IMR-90 (cell line): ENCODE data around the gene NXPH1. TPM values are rescaled to one million over a fixed set of nuclear protein-coding genes. Genes with fewer than 3 reads are reported as not detected.

Experiments used
- ATAC-seq: fragments of 200-7000 bp; cut with Tn5 transposase; 2 replicates; pipeline ENCODE4 v1.9.1; 2020; ENCODE audit warnings: low read depth, mild to moderate bottlenecking, moderate library complexity
- BruUV-seq: library from RNA; stranded (reverse); fragments of 400-500 nt; replicated peaks from 2 replicates; lab custom pipeline; 2021; lab: Mats Ljungman, UMichigan
- CTCF ChIA-PET: fragments of 300-600 bp; formaldehyde crosslinking; extraction: SDS; loops from one replicate; lab custom pipeline; 2021; ENCODE audit warnings: antibody characterized with exemption; lab: Yijun Ruan, JAX
- POLR2A ChIA-PET: fragments of 300-600 bp; sonication (Branson Sonifier 250); formaldehyde crosslinking; loops from one replicate; lab custom pipeline; 2022; ENCODE audit warnings: antibody characterized with exemption; ENCODE audit not compliant: unreplicated experiment; lab: Charles Lee
- DNase-seq: peaks from one replicate; pipeline ENCODE4 v3.0.0; 2013
- H2AFZ ChIP-seq: replicated peaks from 2 replicates; pipeline ENCODE3; 2013; ENCODE audit warnings: low read length, mild to moderate bottlenecking; ENCODE audit not compliant: poor library complexity
- H2AK5ac ChIP-seq: 2 replicates; pipeline ENCODE4 v1.6.1; 2013; ENCODE audit warnings: low read depth, low read length, inconsistent platforms
- H2AK9ac ChIP-seq: replicated peaks from 2 replicates; pipeline ENCODE3; 2013; ENCODE audit warnings: mild to moderate bottlenecking, low read depth, low read length, moderate library complexity; ENCODE audit not compliant: poor library complexity
- H2BK120ac ChIP-seq: 2 replicates; pipeline ENCODE4 v1.6.1; 2013; ENCODE audit warnings: low read depth, low read length, inconsistent platforms
- H2BK15ac ChIP-seq: 3 replicates; pipeline ENCODE4 v1.6.1; 2013; ENCODE audit warnings: low read depth, low read length, inconsistent platforms
- H2BK20ac ChIP-seq: 2 replicates; pipeline ENCODE4 v1.6.1; 2013; ENCODE audit warnings: low read depth, mild to moderate bottlenecking, inconsistent platforms, low read length, moderate library complexity
- H2BK5ac ChIP-seq: 2 replicates; pipeline ENCODE4 v1.6.1; 2013; ENCODE audit warnings: mild to moderate bottlenecking, low read depth, low read length, inconsistent platforms; ENCODE audit not compliant: poor library complexity, severe bottlenecking
- H3K14ac ChIP-seq: replicated peaks from 2 replicates; pipeline ENCODE4 v1.6.1; 2013; ENCODE audit warnings: low read depth, low read length, inconsistent platforms
- H3K18ac ChIP-seq: 2 replicates; pipeline ENCODE4 v1.6.1; 2013; ENCODE audit warnings: low read depth, low read length, control low read depth
- H3K23ac ChIP-seq: 2 replicates; pipeline ENCODE4 v1.6.1; 2013; ENCODE audit warnings: low read depth, low read length, inconsistent platforms
- H3K27ac ChIP-seq: 2 replicates; pipeline ENCODE4 v1.5.1; 2013; ENCODE audit warnings: mild to moderate bottlenecking, control low read depth, low read length; ENCODE audit not compliant: insufficient read depth
- H3K27me3 ChIP-seq: 2 replicates; pipeline ENCODE4 v1.6.1; 2013; ENCODE audit warnings: low read length; ENCODE audit not compliant: control insufficient read depth, insufficient read depth
- H3K36me3 ChIP-seq: 2 replicates; pipeline ENCODE4 v1.6.1; 2013; ENCODE audit warnings: low read length, mixed read lengths; ENCODE audit not compliant: control insufficient read depth, insufficient read depth
- H3K4ac ChIP-seq: 2 replicates; pipeline ENCODE4 v1.6.1; 2013; ENCODE audit warnings: low read depth, low read length, inconsistent platforms
- H3K4me1 ChIP-seq: 2 replicates; pipeline ENCODE4 v1.6.1; 2013; ENCODE audit warnings: low read length, mixed read lengths; ENCODE audit not compliant: control insufficient read depth, insufficient read depth
- H3K4me2 ChIP-seq: 2 replicates; pipeline ENCODE4 v1.6.1; 2013; ENCODE audit warnings: low read depth, mild to moderate bottlenecking, control low read depth, low read length, moderate library complexity
- H3K4me3 ChIP-seq: 2 replicates; pipeline ENCODE4 v1.5.1; 2013; ENCODE audit warnings: low read depth, mild to moderate bottlenecking, control low read depth, low read length, moderate library complexity; ENCODE audit not compliant: insufficient read depth
- H3K56ac ChIP-seq: 2 replicates; pipeline ENCODE4 v1.6.1; 2013; ENCODE audit warnings: low read length, inconsistent platforms; ENCODE audit not compliant: insufficient read depth; ENCODE audit errors: extremely low read depth
- H3K79me1 ChIP-seq, 2 experiments: 2 replicates each; pipeline ENCODE4 v1.6.1; 2013; ENCODE audit warnings: low read length in 2 of 2, inconsistent platforms in 1 of 2, low read depth in 1 of 2
- H3K9ac ChIP-seq: 2 replicates; pipeline ENCODE4 v1.6.1; 2013; ENCODE audit warnings: low read depth, low read length, control low read depth
- H3K9me1 ChIP-seq: 2 replicates; pipeline ENCODE4 v1.6.1; 2013; ENCODE audit warnings: low read length, inconsistent platforms; ENCODE audit not compliant: insufficient read depth
- H3K9me3 ChIP-seq: 2 replicates; pipeline ENCODE4 v1.6.1; 2013; ENCODE audit warnings: low read length; ENCODE audit not compliant: control insufficient read depth, insufficient read depth
- H4K20me1 ChIP-seq: 2 replicates; pipeline ENCODE4 v1.6.1; 2013; ENCODE audit warnings: low read length, inconsistent platforms; ENCODE audit not compliant: insufficient read depth
- H4K5ac ChIP-seq: 2 replicates; pipeline ENCODE4 v1.6.1; 2013; ENCODE audit warnings: mild to moderate bottlenecking, low read depth, low read length, control low read depth
- H4K8ac ChIP-seq, 2 experiments: 2 replicates each; pipeline ENCODE4 v1.6.1; 2013; ENCODE audit warnings: low read depth in 2 of 2, low read length in 2 of 2, control low read depth in 1 of 2, inconsistent platforms in 1 of 2
- H4K91ac ChIP-seq: 2 replicates; pipeline ENCODE4 v1.6.1; 2013; ENCODE audit warnings: low read depth, low read length, inconsistent platforms; ENCODE audit not compliant: insufficient read depth
- BHLHE40 ChIP-seq: fragments of 150-350 bp; IDR thresholded peaks from 2 replicates; pipeline ENCODE4 v1.6.1; 2016; ENCODE audit warnings: mild to moderate bottlenecking, low read depth, low read length
- CEBPB ChIP-seq: IDR thresholded peaks from 2 replicates; pipeline ENCODE4 v1.6.1; 2012; ENCODE audit warnings: low read depth, low read length, improper control_type of control experiment
- CHD1 ChIP-seq: IDR thresholded peaks from 2 replicates; pipeline ENCODE4 v1.6.1; 2012; ENCODE audit warnings: low read depth, low read length, improper control_type of control experiment
- FOS ChIP-seq: fragments of 150-350 bp; IDR thresholded peaks from 2 replicates; pipeline ENCODE4 v1.6.1; 2016; ENCODE audit warnings: low read depth, low read length
- MAFK ChIP-seq: IDR thresholded peaks from 2 replicates; pipeline ENCODE4 v1.6.1; 2012; ENCODE audit warnings: low read depth, low read length, improper control_type of control experiment
- MAZ ChIP-seq: IDR thresholded peaks from 2 replicates; pipeline ENCODE4 v1.6.1; 2012; ENCODE audit warnings: low read depth, mild to moderate bottlenecking, low read length, improper control_type of control experiment, moderate library complexity, borderline replicate concordance
- MXI1 ChIP-seq: IDR thresholded peaks from 2 replicates; pipeline ENCODE4 v1.6.1; 2012; ENCODE audit warnings: low read depth, mild to moderate bottlenecking, low read length, moderate library complexity, borderline replicate concordance
- NFE2L2 ChIP-seq: fragments of 150-350 bp; IDR thresholded peaks from 2 replicates; pipeline ENCODE4 v1.6.1; 2016; ENCODE audit warnings: low read depth, mild to moderate bottlenecking, low read length
- POLR2A ChIP-seq: IDR thresholded peaks from 2 replicates; pipeline ENCODE4 v1.6.1; 2012; ENCODE audit warnings: mild to moderate bottlenecking, low read depth, low read length
- RAD21 ChIP-seq: IDR thresholded peaks from 2 replicates; pipeline ENCODE4 v1.6.1; 2012; ENCODE audit warnings: low read length, improper control_type of control experiment
- RCOR1 ChIP-seq: IDR thresholded peaks from 2 replicates; pipeline ENCODE4 v1.6.1; 2012; ENCODE audit warnings: mild to moderate bottlenecking, low read length, improper control_type of control experiment; ENCODE audit not compliant: insufficient replicate concordance
- RFX5 ChIP-seq: IDR thresholded peaks from 2 replicates; pipeline ENCODE4 v1.8.0; 2012; ENCODE audit warnings: low read depth, mild to moderate bottlenecking, low read length, moderate library complexity
- SMC3 ChIP-seq: fragments of 150-350 bp; IDR thresholded peaks from 2 replicates; pipeline ENCODE4 v1.6.1; 2016; ENCODE audit warnings: low read depth, mild to moderate bottlenecking, antibody characterized with exemption, low read length, moderate library complexity
- WGBS, 2 experiments: methylation state at CpG; one replicate each; pipeline versions ENCODE4 v1.1.5 to v1.1.7; 2013; ENCODE audit warnings: missing lambda C conversion rate in 2 of 2; ENCODE audit not compliant: insufficient read length in 1 of 2; ENCODE audit errors: extremely low coverage in 2 of 2; 5-methylcytosine and 5-hydroxymethylcytosine counted together
- dilution Hi-C: fragments of 300-500 bp; cut with HindIII; formaldehyde crosslinking; loops from one replicate; pipeline ENCODE4 v1.14.3; 2018; ENCODE audit warnings: low sequenced_read_pairs; ENCODE audit not compliant: unreplicated experiment
- in situ Hi-C: fragments of 300-500 bp; cut with MboI; formaldehyde crosslinking; loops from 3 replicates; pipeline ENCODE4 v1.14.3; 2019; ENCODE audit warnings: low sequenced_read_pairs, inconsistent platforms, mixed read lengths
- intact Hi-C: fragments of 100-400 bp; cut with micrococcal nuclease; formaldehyde crosslinking; loops from 2 replicates; pipeline ENCODE4 v1.10.0; 2022
- polyA plus RNA-seq, 3 experiments: library from polyadenylated mRNA; depleted of rRNA; stranded (reverse); fragments of >200 nt; gene quantifications; 2 replicates each; pipeline ENCODE4 v1.2.3, GENCODE V29; 2012; ENCODE audit warnings: low replicate concordance in 1 of 3
- total RNA-seq: library from RNA; depleted of rRNA; stranded (reverse); fragments of >200 nt; gene quantifications from 2 replicates; pipeline ENCODE4 v1.2.3, GENCODE V29; 2012
- TF ChIP-seq, protein P1 (sequence below): conservative IDR thresholded peaks from 2 replicates; pipeline ENCODE4 v1.5.1; 2012; ENCODE audit warnings: mild to moderate bottlenecking, low read depth, low read length, improper control_type of control experiment
- TF ChIP-seq, protein P2 (sequence below): fragments of 150-350 bp; IDR thresholded peaks from 2 replicates; pipeline ENCODE4 v1.6.1; 2016; ENCODE audit warnings: low read depth, mild to moderate bottlenecking, low read length, moderate library complexity, borderline replicate concordance
- TF ChIP-seq, protein P3 (sequence below): fragments of 150-350 bp; IDR thresholded peaks from 2 replicates; pipeline ENCODE4 v1.6.1; 2017; ENCODE audit warnings: mild to moderate bottlenecking, antibody characterized with exemption, low read length, low read depth

Gene NXPH1
- total and polyA plus RNA-seq, 2 of the 4 experiments (the other 2 are of a cell fraction) = not detected

DNA sequence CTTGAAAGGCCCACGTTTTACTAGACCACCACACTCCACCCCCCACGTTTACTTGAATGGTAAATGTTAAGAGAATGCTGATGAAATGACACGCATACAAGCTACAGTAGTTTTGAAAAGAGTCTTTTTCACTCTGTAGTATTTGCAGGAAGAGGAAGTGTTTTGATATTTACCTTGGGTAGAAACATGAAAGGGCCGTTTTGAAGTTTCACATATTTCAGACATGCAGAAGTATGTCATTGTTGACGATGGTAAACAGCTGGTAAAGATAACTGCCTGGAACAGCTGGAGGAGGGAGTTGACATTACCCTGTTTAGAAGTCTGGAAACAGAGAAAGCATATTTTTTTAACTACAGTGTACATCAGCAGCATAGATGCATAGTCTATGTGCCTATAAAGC is 160.7 kb downstream of the NXPH1 start:
- Histone ChIP-seq H3K4me3 (no peak overlapping the region), H3K23ac (no peak overlapping the region), H4K20me1 (no peaks in the 10 kb centered on the region), H3K9me1 (no peaks in the 10 kb centered on the region), H3K14ac (no peak overlapping the region), H2BK5ac (no peak overlapping the region), H3K4me1 (no peaks in the 10 kb centered on the region), H2BK15ac (no peak overlapping the region), H2AFZ (no peak overlapping the region), H4K91ac (no peak overlapping the region), H2AK5ac (no peak overlapping the region), H2BK20ac (no peak overlapping the region), H2BK120ac (no peak overlapping the region), H3K27me3 (no peaks in the 10 kb centered on the region), H3K27ac (no peak overlapping the region), H3K56ac (no peak overlapping the region), H3K4ac (no peak overlapping the region), H3K36me3 (no peaks in the 10 kb centered on the region), H3K4me2 (no peak overlapping the region), H4K5ac (no peak overlapping the region), H2AK9ac (no peak overlapping the region), H4K8ac (no peak overlapping the region), H3K9ac (no peak overlapping the region), H3K9me3 (peaks cover 10% of the 10 kb centered on the region; the same call in 1 of the 2 replicates), H3K18ac (no peak overlapping the region), H3K79me1 (no peaks in the 10 kb centered on the region)
- dilution Hi-C loops (no loop called here), intact Hi-C loops (no loop called here), in situ Hi-C loops (no loop called here)
- CTCF ChIA-PET = interaction anchor here (0.6 kb wide), 1 partner anchor 70 kb away, joined by 5 read pairs; no protein-coding TSS in a partner anchor
- ATAC-seq (no peak), DNase-seq (no peak)
- 20% methylated on average over 1 of the region's 5 CpGs; no CpG with 5 or more reads in 1 of the 2 experiments for WGBS, 2 experiments
- no TSS peak for BruUV-seq
- POLR2A ChIA-PET = no interaction called here
- TF ChIP-seq NFE2L2 = no peak
- TF ChIP-seq, protein P1, sequence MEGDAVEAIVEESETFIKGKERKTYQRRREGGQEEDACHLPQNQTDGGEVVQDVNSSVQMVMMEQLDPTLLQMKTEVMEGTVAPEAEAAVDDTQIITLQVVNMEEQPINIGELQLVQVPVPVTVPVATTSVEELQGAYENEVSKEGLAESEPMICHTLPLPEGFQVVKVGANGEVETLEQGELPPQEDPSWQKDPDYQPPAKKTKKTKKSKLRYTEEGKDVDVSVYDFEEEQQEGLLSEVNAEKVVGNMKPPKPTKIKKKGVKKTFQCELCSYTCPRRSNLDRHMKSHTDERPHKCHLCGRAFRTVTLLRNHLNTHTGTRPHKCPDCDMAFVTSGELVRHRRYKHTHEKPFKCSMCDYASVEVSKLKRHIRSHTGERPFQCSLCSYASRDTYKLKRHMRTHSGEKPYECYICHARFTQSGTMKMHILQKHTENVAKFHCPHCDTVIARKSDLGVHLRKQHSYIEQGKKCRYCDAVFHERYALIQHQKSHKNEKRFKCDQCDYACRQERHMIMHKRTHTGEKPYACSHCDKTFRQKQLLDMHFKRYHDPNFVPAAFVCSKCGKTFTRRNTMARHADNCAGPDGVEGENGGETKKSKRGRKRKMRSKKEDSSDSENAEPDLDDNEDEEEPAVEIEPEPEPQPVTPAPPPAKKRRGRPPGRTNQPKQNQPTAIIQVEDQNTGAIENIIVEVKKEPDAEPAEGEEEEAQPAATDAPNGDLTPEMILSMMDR = no peak
- TF ChIP-seq, protein P2, sequence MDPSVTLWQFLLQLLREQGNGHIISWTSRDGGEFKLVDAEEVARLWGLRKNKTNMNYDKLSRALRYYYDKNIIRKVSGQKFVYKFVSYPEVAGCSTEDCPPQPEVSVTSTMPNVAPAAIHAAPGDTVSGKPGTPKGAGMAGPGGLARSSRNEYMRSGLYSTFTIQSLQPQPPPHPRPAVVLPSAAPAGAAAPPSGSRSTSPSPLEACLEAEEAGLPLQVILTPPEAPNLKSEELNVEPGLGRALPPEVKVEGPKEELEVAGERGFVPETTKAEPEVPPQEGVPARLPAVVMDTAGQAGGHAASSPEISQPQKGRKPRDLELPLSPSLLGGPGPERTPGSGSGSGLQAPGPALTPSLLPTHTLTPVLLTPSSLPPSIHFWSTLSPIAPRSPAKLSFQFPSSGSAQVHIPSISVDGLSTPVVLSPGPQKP = no peak
- no peak for TF ChIP-seq SMC3
- no peak for TF ChIP-seq MAFK
- no peak for TF ChIP-seq RAD21
- no peak for TF ChIP-seq CHD1
- TF ChIP-seq RFX5 = no peak
- no peak for TF ChIP-seq BHLHE40
- no peak for TF ChIP-seq RCOR1
- TF ChIP-seq MXI1 = no peak
- no peak for TF ChIP-seq CEBPB
- no peak for TF ChIP-seq POLR2A
- TF ChIP-seq MAZ = no peak
- TF ChIP-seq, protein P3, sequence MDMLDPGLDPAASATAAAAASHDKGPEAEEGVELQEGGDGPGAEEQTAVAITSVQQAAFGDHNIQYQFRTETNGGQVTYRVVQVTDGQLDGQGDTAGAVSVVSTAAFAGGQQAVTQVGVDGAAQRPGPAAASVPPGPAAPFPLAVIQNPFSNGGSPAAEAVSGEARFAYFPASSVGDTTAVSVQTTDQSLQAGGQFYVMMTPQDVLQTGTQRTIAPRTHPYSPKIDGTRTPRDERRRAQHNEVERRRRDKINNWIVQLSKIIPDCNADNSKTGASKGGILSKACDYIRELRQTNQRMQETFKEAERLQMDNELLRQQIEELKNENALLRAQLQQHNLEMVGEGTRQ = no peak
- TF ChIP-seq FOS = no peak
